Stimulated activated CD4-positive, alpha-beta T cell treated with anti-CD3 and anti-CD28 coated beads, Interleukin-15, amount 100 ng/mL, for 1 hour (primary cell): ENCODE results near the gene INSYN2B.
"Not testable (repeated sequence)": the region's sequence is repeated elsewhere in the genome, so short reads cannot be mapped to it uniquely, and the experiment has no call there.

Experiments used
- DNase-seq, 2 donors: peaks; one replicate each; pipeline ENCODE4 v3.0.0-alpha.2; 2020; ENCODE audit warnings: low read depth in 1 of 2, low spot score in 1 of 2

The INSYN2B gene

DNA sequence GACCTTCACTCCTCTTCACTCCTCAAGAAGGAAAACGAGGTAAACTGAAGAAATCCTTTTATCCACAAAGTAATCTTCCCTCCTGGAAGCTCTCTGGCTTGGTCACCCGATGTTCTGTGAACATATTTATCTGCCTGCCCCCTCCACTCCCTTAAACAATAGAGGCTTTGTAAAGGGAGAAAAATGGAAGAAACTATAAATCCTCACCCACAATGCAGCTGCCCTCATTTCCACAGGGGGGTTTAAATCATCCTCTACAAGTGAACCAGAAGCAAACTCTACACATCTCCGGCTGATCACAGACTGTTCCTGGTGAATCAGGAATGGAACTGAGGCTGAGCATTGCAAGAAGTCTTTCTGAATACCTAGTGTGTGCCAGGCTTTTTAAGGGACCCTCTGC lies 7.2 kb downstream of the INSYN2B start:
- no peak for DNase-seq

GRCh38 chr5:169971780-169972179 lies 8.5 kb downstream of the INSYN2B start:
- DNase-seq: no peak

DNA sequence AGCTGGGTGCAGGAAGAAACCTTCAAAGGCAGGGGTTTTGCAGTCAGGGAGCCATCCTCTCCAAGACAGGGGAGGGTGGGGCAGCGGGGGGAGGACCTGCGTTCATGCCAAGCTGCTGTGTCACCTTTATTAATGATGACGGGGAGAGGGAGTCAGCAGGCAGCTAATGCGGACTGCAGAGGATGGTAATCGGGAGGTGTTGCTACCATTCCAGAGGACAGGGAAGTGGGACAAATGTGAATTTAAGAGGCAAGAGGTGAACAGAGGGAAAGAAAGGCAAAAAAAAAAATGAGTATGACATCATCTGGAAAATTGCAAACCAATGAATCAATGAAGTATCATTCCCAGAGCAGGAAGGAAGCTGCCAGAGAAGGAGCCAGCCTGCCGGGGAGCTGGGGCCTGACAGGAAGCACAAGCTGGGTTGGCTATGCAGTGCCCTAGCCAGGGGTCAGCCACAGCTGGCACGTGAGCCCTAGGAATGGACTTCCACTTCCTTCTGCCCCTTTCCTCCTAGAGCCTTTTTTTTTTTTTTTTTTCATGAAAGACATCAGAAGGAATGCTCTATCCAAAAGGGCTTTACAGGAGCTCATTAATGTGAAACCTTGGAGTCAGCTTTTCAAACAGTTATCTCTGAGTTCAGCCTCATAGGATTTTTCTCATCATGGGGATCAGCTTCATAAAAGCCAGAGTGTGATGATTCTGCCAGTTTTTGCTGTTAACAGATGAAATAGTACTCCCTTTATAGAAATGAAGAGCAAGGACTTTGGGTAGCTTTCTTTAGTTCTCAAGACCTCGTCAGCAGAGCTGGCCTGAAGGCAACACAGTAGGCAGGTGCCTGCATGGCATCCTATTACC lies 9.2 kb downstream of the INSYN2B start:
- no peak for DNase-seq

DNA sequence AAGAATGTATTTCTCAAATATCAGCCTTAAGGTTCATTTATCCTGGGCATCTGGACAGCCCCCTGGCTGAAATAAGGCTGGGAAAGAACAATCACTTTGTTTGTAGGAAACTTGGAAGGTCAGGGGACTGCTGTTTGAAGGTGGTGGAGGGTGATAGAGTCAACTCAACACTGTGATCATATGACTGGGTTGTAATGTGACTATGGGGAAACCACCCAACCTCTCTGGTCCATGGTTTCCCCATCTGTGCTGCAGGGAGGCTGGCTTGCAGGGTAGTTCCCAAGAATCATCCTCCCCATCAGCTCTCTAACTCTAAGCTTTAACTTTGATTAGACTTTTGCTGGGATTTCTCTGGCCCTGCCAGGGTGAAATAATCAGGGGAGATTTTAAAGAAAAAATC lies 10.0 kb downstream of the INSYN2B start:
- no peak for DNase-seq

DNA sequence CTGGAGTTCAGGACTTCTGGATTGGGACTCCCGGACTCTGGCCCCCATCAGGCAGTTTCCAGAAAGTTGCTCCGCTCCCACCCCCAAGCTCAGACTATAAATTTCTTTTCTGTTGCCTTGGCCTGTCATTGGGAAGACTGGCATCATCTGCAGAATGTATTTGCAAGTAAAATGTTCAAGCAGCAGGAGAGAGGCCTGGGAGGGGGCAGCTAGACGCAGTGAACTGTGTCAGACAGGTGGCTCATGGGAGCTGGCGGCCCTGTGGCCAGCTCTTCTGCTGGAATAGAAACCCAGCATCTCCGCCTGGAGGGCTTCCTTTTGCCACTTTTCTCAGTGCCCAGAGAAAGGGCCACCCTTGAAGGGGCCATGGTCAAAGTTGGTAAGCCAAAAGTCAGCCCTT lies 16.0 kb downstream of the INSYN2B start:
- DNase-seq: no peak

- DNase-seq: no peak
These were observed 19.6 kb downstream of the INSYN2B start for GRCh38 chr5:169960659-169961058.

GRCh38 chr5:169958278-169958677 lies 22.0 kb downstream of the INSYN2B start:
- no peak for DNase-seq

DNA sequence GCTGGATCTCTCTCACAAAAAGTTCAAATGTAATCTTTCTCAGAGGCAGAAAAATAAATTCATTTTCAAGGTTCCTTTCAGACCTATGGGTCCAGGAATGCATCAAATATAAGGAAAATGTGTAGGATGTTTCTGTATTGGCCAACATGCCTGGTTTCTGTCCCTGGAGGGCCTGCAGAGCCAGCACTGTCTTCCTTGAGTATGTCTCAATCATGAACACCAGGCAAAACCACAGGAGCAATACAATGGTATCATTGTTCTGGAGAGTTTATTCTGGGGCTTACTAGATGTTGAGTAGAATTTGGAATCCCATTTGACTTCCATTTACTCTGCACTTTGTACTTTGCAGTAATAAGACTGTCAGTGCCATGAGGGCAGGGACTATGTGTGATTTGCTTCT lies 23.5 kb downstream of the INSYN2B start:
- DNase-seq: no peak

GRCh38 chr5:169956126-169956525 lies 24.2 kb downstream of the INSYN2B start:
- DNase-seq: no peak

- no peak for DNase-seq
These were observed 25.5 kb downstream of the INSYN2B start for GRCh38 chr5:169954786-169955185.

- DNase-seq: not testable (repeated sequence)
These were observed 27.1 kb downstream of the INSYN2B start for GRCh38 chr5:169953196-169953595.

GRCh38 chr5:169950333-169950732 lies 30.0 kb downstream of the INSYN2B start:
- DNase-seq: no peak

DNA sequence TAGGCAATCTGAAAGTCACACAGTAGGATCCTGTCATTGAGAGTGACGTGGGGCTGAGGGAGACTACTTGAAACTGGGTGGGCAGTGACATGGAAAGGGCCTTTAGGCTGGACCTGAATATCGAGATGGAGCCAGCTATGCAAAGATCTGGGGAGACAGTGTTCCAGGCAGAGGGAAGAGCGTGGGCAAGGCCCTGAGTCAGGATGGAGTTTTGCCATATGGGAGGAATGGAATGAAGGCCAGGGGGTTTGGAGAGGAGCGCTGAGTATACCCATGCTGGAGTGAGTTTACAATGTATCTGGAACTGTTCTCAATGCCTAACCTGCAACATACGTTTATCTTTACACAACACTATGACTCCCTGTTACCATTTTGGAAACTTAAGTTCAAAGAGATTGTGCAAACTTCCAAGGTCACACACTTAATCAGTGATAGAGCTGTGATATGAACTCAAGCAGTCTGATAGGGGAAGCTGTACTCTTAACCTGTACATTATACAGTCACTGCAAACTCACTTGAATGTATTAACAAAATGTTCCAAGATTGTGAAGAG lies 33.5 kb downstream of the INSYN2B start:
- DNase-seq: no peak

DNA sequence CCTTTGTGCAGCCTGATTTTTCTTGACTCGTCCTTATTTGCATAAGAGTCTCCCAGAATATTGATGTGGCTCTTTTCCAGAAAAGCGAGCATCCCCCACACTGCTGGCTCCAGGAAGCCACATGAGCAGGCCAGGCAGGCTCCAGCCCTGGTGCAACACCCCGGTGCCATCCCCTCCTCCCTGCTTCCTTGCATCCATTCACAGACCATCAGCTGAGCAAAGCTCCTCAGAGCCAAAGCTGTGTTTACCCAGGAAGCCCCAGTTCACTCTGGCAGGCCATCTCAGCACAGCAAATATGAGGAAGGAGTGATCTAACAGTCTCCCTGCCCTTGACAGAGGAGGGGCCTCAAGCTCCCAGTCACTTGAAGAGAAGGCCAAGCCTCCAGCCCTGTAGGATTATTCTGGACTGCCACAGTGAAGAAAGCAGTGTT lies 34.4 kb downstream of the INSYN2B start:
- DNase-seq: no peak

DNA sequence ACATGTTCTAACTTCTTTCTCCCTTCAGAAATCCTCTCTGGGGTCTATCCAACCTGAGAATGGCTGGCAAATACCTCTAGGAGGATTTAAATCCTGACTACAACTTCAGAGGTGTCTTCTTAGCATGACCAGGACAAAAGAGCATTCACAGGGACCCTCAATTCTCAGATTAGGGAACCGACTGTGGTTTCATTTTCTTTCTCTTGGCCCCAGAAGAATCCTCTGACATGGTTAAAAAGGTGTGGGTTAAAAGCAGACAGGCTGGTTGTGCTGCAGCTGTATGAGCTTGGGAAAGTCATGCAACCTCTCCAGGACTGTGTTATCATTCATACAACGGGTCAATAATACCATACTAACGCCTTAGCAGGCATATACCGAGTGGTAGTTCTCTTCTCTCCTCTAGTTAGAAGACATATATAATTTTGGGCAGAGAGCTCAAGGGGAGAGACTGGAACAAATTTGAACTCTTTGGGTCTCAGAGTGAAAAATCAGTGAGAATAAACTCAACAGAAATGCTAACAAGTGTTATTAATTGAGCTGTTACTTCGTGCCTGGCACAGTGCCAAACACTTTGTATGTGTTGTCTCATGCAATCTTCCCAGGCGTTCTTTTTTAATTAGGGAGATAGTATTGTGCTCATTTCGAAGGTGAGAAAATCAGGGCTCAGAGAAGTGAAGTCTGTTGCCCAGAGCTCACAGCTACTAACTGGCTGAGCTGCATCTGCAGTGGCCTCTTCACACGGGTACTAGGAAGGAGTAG lies 35.2 kb downstream of the INSYN2B start:
- DNase-seq: no peak

DNA sequence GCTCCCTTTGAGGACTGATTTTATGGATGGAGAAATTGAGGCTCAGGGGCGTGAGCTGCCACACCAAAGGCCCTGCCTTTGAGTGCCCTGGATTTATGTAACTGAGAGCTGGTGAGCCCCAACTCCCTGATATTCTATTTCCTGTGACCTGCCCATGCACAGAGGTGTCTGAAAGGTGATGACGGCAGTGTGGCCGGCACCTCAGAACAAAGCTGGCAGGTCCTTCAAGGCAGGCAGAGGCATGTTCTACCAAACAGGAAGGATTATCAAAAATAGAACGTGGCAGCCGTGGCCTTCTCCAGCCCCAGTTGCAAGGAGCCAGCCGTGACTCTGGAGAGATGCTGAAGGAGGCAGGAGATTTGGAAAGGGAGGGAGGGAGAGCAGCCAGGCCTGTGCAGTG lies 36.2 kb downstream of the INSYN2B start:
- no peak for DNase-seq

DNA sequence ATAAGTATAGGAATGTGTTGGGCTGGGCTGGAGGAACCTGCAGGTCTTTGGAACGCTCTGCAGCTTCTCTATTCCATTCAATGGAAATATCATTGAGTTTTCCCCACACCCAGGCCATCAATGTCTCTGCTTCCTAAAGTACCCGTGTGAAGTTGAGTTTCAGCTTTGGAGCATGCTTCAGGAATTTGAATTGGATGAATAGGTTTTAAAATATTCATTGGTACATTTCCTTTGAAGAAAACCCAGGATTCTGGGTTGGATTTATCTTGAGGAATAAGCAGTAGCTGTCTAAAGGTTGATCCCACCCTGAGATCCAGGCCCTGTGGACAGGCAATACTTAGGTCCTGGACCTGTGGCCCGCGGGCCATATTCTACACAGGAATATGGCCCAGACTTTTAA lies 37.3 kb downstream of the INSYN2B start:
- no peak for DNase-seq

GRCh38 chr5:169942181-169942580 lies 38.1 kb downstream of the INSYN2B start:
- DNase-seq: no peak

DNA sequence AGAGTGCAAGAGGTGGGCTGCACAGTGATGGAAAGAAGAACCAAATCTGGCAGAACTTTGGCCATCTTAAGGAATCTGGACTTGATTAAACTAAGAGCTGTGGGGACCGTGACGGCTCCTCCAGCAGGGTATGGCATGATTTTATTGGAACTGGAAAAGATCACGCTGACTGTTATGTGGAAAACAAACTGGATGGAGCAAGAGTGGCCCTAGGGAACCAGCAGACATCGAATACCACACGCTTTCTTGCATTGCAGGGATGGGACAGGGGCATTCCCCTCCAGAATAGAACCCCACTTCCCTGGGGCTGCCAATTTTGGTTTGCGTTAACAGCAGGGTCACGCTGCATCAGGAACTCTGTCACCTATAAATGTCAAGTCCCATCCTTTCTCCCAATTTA lies 38.8 kb downstream of the INSYN2B start:
- DNase-seq: no peak

DNA sequence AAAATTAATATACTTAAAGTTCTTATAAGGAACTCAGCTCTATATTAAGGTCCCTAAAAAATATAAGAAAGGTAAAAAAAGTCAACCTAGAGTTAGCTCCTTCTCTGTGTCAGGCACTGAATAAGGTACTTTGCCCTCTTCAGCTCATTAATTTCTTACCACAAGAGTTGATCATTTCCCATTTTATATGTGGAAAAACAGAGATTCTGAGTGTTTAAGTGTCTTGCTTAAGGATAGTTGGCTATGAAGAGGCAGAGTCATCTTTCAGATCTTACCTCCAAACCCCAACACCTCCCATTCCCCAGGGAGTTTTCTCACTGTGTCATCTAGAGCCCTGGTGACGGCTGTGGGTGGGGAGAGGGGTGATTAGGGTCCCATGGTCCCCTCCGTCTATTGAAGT lies 40.6 kb downstream of the INSYN2B start:
- DNase-seq: no peak

GRCh38 chr5:169938439-169938838 lies 41.9 kb downstream of the INSYN2B start:
- DNase-seq: no peak

- no peak for DNase-seq
These were observed 44.5 kb downstream of the INSYN2B start for GRCh38 chr5:169935762-169936161.
